CD8-positive, alpha-beta memory T cell (primary cell): Measurements from ENCODE around the gene CPLX1. TPM values are rescaled to one million over a fixed set of nuclear protein-coding genes. Genes with fewer than 3 reads are reported as not detected.

Experiments used
- CTCF ChIA-PET: fragments of 350-600 bp; sonication (Branson Sonifier 250); formaldehyde crosslinking; loops from one replicate; lab custom pipeline; 2021; ENCODE audit warnings: antibody characterized with exemption; lab: Charles Lee
- POLR2A ChIA-PET: fragments of 350-600 bp; sonication (Branson Sonifier 250); formaldehyde crosslinking; loops from one replicate; lab custom pipeline; 2021; ENCODE audit warnings: antibody characterized with exemption; lab: Charles Lee
- DNase-seq, 5 donors: peaks; one replicate each; pipeline versions ENCODE4 v3.0.0 to v3.0.0-alpha.2; 2020 to 2022; ENCODE audit warnings: mixed read lengths in 1 of 5
- H3K27ac ChIP-seq: one replicate; pipeline ENCODE4 v1.7.0; 2013; ENCODE audit warnings: low read depth, mild to moderate bottlenecking, low read length, moderate library complexity
- H3K27me3 ChIP-seq: 2 replicates; pipeline ENCODE4 v1.7.0; 2013; ENCODE audit warnings: low read length, mild to moderate bottlenecking; ENCODE audit not compliant: insufficient read depth, poor library complexity, severe bottlenecking
- H3K36me3 ChIP-seq: 2 replicates; pipeline ENCODE4 v1.7.0; 2013; ENCODE audit warnings: mild to moderate bottlenecking, low read length, moderate library complexity; ENCODE audit not compliant: insufficient read depth
- H3K4me1 ChIP-seq: 2 replicates; pipeline ENCODE4 v1.7.0; 2013; ENCODE audit warnings: mild to moderate bottlenecking, low read length, moderate library complexity; ENCODE audit not compliant: insufficient read depth
- H3K4me3 ChIP-seq: 2 replicates; pipeline ENCODE4 v1.7.0; 2013; ENCODE audit warnings: mild to moderate bottlenecking, low read length
- H3K9me3 ChIP-seq: 2 replicates; pipeline ENCODE4 v1.7.0; 2013; ENCODE audit warnings: mild to moderate bottlenecking, low read length
- H3K27ac Mint-ChIP-seq, 8 donors: one replicate each; pipeline ENCODE4 v1.8.0; 2020 to 2021; ENCODE audit warnings: mixed read lengths in 8 of 8, mild to moderate bottlenecking in 6 of 8, inconsistent platforms in 3 of 8, moderate library complexity in 3 of 8
- H3K27me3 Mint-ChIP-seq, 2 donors: one replicate each; pipeline ENCODE4 v1.8.0; 2020 to 2021; ENCODE audit warnings: mixed read lengths in 2 of 2, mild to moderate bottlenecking in 1 of 2, moderate library complexity in 1 of 2
- H3K36me3 Mint-ChIP-seq, 3 donors: one replicate each; pipeline ENCODE4 v1.8.0; 2020 to 2021; ENCODE audit warnings: mixed read lengths in 3 of 3, inconsistent platforms in 1 of 3, mild to moderate bottlenecking in 1 of 3
- H3K4me1 Mint-ChIP-seq, 3 donors: one replicate each; pipeline ENCODE4 v1.8.0; 2020 to 2021; ENCODE audit warnings: mixed read lengths in 3 of 3, inconsistent platforms in 1 of 3, mild to moderate bottlenecking in 1 of 3
- H3K4me3 Mint-ChIP-seq, 7 donors: one replicate each; pipeline ENCODE4 v1.8.0; 2020 to 2021; ENCODE audit warnings: mixed read lengths in 7 of 7, mild to moderate bottlenecking in 6 of 7, moderate library complexity in 4 of 7, inconsistent platforms in 2 of 7
- H3K9me3 Mint-ChIP-seq, 5 donors: one replicate each; pipeline ENCODE4 v1.8.0; 2020 to 2022; ENCODE audit warnings: mixed read lengths in 5 of 5, mild to moderate bottlenecking in 3 of 5, moderate library complexity in 2 of 5, inconsistent platforms in 1 of 5
- polyA plus RNA-seq: library from polyadenylated mRNA; unstranded; fragments of 300-500 nt; fragmentation: Illumina TruSeq; gene quantifications from one replicate; pipeline ENCODE4 v1.2.3, GENCODE V29; 2021
- total RNA-seq, 2 experiments: library from RNA; stranded (reverse); gene quantifications; one replicate each; pipeline ENCODE4 v1.2.3, GENCODE V29; 2021

The CPLX1 gene
- total and polyA plus RNA-seq, 3 experiments from 2014 or later: 0.13 to 0.16 TPM; not detected in 1

DNA sequence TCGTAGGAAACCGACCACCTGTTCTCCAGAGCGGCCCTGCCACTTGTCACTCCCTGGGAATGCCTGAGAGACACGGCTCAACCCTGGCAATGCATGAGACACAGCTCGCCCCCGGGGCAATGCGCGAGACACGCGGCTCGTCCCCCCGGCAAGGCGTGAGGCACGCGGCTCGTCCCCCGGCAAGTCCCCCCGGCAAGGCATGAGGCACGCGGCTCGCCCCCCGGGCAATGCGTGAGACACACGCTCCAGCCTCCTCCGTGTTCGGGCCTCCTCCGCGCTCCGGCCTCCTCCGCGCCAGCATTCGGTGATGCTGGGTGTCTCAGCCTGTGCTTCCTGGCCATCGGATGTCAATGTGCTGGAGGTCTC is 27.5 kb upstream of the CPLX1 start:
- Histone ChIP-seq H3K4me1 (no peaks in the 10 kb centered on the region), H3K27ac (no peak overlapping the region), H3K36me3 (peaks cover 13% of the 10 kb centered on the region), H3K4me3 (no peak overlapping the region), H3K27me3 (no peaks in the 10 kb centered on the region), H3K9me3 (no peaks in the 10 kb centered on the region)
- peaks cover 16 to 65% (median 28%) of the 10 kb centered on the region in 3 donors for H3K36me3 Mint-ChIP-seq
- H3K4me3 Mint-ChIP-seq: no peak overlapping the region
- peak in 1 of 5 donors; percentile 39 for DNase-seq
- peaks cover 14 to 21% (median 19%) of the 10 kb centered on the region in 3 donors for H3K4me1 Mint-ChIP-seq
- H3K27ac Mint-ChIP-seq: no peak overlapping the region
- ChIA-PET POLR2A (no interaction called here), CTCF (interaction anchor here (1.2 kb wide), 1 partner anchor 111 kb away, joined by 4 read pairs; no protein-coding TSS in a partner anchor)
- H3K27me3 Mint-ChIP-seq: peaks cover 0 to 11% of the 10 kb centered on the region in 2 donors
- H3K9me3 Mint-ChIP-seq: peaks cover 0 to 15% (median 10%) of the 10 kb centered on the region in 5 donors

DNA sequence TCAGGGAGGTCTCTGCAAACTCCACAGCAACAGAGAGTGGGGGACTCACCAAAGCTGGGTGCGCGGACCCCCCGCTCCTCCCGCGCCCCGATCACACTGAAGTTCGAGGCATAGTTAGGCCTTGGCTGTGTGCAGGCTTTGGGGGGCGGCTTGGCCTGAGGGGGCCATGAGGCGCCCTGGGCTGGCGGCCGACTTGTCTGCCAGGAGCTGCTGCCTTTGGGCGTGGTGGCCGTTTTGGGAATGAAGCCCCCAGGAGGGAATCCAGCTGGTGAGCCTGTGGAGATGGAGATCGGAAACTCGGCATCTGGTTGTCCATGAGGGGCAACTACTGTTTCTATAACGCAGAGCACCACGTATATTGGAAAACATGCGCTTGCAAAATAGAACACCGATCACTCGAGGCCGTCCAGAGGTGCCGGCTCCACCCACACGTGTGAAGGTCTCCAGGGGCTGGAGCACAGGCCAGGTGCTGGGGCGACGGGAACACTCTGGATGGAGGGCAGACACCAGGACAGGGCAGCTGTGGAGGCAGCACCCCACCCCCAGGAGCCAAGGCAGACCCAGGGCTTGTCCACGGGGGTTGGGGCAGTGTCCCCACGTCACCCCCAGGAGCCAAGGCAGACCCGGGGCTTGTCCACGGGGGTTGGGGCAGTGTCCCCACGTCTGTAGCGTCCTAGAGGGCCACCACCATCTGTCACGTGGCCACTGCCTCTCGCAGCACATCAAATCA is 25.9 kb upstream of the CPLX1 start:
- Histone ChIP-seq H3K27me3 (no peaks in the 10 kb centered on the region), H3K27ac (no peak overlapping the region), H3K9me3 (no peaks in the 10 kb centered on the region), H3K36me3 (peaks cover 3% of the 10 kb centered on the region), H3K4me1 (no peaks in the 10 kb centered on the region), H3K4me3 (no peak overlapping the region)
- Mint-ChIP-seq H3K27me3 (peaks cover 0 to 9% of the 10 kb centered on the region in 2 donors), H3K4me1 (peaks cover 9 to 13% (median 10%) of the 10 kb centered on the region in 3 donors), H3K27ac (peak overlapping the region in 1 of 8 donors; percentile 17), H3K4me3 (no peak overlapping the region), H3K9me3 (peaks cover 0 to 10% (median 6%) of the 10 kb centered on the region in 5 donors), H3K36me3 (peaks cover 9 to 59% (median 17%) of the 10 kb centered on the region in 3 donors)
- ChIA-PET CTCF (no interaction called here), POLR2A (no interaction called here)
- DNase-seq: peak in 1 of 5 donors; percentile 27

DNA sequence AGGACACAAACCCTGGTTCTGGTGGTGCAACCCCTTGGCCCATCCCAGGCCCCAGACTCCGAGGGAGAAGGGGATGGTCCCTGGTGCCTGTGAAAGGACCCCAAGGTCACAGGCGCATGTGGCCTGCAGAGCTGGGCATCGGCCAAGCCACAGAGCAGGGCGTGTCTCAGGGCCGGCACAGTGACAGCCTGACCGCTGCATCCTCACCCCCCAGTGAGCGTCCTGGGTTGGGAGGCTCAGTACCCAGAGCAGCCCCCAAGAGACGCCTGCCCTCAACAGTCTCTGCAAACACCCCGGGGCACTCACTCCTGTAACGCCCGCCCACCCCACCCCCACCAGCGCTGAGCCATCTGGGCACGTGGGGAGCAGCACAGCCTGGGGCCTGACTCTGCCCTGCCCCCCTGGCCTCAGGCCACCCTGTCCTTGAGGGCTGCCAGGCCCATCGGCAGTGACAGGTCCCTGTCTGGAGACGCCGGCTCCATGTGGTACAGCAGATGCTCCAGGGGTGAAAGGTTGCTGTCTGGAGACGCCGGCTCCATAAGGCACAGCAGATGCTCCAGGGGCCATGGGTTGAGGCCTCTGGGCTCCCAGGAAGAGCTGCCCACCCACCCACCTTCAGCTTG is 24.5 kb upstream of the CPLX1 start:
- H3K9me3 ChIP-seq: no peaks in the 10 kb centered on the region
- Mint-ChIP-seq H3K4me3 (no peak overlapping the region), H3K4me1 (peaks cover 0 to 5% (median 4%) of the 10 kb centered on the region in 3 donors), H3K9me3 (no peaks in the 10 kb centered on the region), H3K27me3 (no peaks in the 10 kb centered on the region), H3K36me3 (peaks cover 4 to 53% (median 6%) of the 10 kb centered on the region in 3 donors), H3K27ac (no peak overlapping the region)
- DNase-seq: peak in 1 of 5 donors; percentile 30
- no peak overlapping the region for H3K27ac ChIP-seq
- H3K4me1 ChIP-seq: no peaks in the 10 kb centered on the region
- ChIA-PET CTCF (no interaction called here), POLR2A (no interaction called here)
- H3K27me3 ChIP-seq: no peaks in the 10 kb centered on the region
- peaks cover 3% of the 10 kb centered on the region for H3K36me3 ChIP-seq
- H3K4me3 ChIP-seq: no peak overlapping the region

DNA sequence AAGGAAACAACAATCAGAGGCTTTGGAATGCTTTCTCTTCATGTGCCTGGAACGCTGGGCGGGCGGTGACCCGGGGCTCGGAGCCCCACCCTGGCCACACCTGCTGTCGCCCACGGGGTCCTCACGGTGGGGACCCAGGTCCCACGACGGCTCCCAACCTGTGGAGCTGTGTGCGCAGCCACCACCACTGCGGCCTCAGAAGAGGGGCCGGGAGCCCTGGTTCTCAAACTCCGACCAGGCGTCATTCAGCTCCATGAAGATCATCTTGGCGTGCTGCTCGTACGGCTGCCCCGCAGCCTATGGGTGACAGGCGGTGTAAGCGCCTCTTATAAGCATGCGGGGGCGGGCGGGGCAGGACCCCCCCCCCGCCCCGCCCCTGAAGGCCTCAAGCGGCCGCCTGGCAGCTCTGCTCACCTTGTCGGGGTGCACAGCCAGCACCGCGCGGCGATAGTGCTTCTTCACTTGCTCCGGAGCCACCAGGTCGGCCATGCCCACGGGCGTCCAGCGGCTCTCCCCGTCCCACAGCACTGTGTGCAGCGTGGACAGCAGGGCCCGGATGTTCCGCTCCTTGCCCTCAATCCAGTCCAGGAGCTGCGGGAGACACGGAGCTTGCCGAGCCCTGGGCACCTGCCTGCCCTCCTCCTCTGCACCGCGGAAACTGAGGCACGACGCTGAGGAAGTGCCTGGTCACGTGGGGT is 23.7 kb upstream of the CPLX1 start:
- Mint-ChIP-seq H3K27me3 (no peaks in the 10 kb centered on the region), H3K4me3 (no peak overlapping the region), H3K36me3 (peaks cover 0 to 47% (median 4%) of the 10 kb centered on the region in 3 donors), H3K27ac (no peak overlapping the region), H3K4me1 (no peaks in the 10 kb centered on the region), H3K9me3 (no peaks in the 10 kb centered on the region)
- Histone ChIP-seq H3K4me3 (no peak overlapping the region), H3K27ac (no peak overlapping the region), H3K9me3 (no peaks in the 10 kb centered on the region), H3K36me3 (peaks cover 3% of the 10 kb centered on the region), H3K4me1 (no peaks in the 10 kb centered on the region), H3K27me3 (no peaks in the 10 kb centered on the region)
- DNase-seq: peak in 1 of 5 donors; percentile 42
- CTCF ChIA-PET: no interaction called here
- POLR2A ChIA-PET: no interaction called here

DNA sequence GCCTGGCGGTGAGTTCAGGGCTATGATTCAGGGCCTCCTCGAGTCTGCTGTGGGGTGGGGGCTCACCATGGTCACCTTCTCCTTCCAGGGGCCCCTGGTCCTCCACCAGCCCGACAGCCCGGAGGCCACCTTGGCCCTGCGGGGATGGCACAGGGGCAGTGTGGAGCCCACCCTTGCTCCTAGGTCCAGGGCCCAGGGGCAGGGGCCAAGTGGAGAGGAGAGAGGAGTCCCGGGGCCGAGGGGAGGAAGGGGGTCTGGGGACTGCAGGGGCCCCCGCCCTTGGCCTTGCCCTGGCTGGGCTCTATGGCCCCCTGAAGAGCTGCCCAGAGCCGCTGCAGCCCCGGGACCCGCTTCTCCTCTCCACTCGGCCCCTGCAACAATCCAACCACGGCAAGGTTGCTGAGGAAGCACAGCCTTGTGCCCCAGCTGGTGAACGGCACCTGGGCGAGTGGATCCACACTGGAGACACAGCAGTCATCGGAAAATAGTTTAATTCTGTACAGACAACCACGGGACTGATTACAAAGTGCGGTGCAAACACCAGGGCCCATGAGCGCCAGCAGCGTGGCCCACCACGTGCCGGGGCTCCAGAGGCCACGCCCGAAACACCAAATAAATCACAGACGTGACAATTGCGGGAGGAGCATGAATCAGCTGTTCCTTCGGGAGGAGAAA is 23.0 kb upstream of the CPLX1 start:
- no peaks in the 10 kb centered on the region for H3K4me1 Mint-ChIP-seq
- H3K9me3 ChIP-seq: no peaks in the 10 kb centered on the region
- H3K36me3 Mint-ChIP-seq: peaks cover 0 to 44% (median 6%) of the 10 kb centered on the region in 3 donors
- H3K4me1 ChIP-seq: no peaks in the 10 kb centered on the region
- CTCF ChIA-PET: no interaction called here
- no peaks in the 10 kb centered on the region for H3K27me3 ChIP-seq
- H3K4me3 ChIP-seq: no peak overlapping the region
- H3K4me3 Mint-ChIP-seq: no peak overlapping the region
- POLR2A ChIA-PET: no interaction called here
- H3K36me3 ChIP-seq: peaks cover 3% of the 10 kb centered on the region
- peak overlapping the region in 1 of 8 donors; percentile 58 for H3K27ac Mint-ChIP-seq
- no peak overlapping the region for H3K27ac ChIP-seq
- peak in 1 of 5 donors; percentile 38 for DNase-seq
- no peaks in the 10 kb centered on the region for H3K9me3 Mint-ChIP-seq
- H3K27me3 Mint-ChIP-seq: no peaks in the 10 kb centered on the region

DNA sequence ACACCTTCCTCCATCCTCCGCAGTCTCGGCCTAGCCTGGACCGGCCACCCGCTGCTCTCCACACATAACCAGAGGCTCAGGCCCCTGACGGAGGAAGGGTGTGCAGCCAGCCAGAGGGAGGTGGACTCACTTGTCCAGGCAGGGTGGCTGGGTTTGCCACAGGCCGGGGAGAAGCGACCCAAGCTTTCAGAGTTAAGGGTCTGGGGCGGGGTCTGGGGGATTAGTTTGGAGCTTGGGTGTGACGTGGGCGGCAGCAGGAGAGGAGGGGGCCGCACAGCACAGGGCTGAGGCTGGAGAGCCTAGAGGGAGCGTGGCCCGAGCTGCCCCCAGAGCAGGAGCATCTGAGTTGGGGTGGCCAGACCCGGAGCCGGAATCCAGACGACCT is 22.4 kb upstream of the CPLX1 start:
- no peaks in the 10 kb centered on the region for H3K9me3 ChIP-seq
- POLR2A ChIA-PET: no interaction called here
- Mint-ChIP-seq H3K27me3 (no peaks in the 10 kb centered on the region), H3K4me3 (no peak overlapping the region), H3K36me3 (peaks cover 0 to 44% (median 6%) of the 10 kb centered on the region in 3 donors), H3K9me3 (no peaks in the 10 kb centered on the region), H3K4me1 (no peaks in the 10 kb centered on the region), H3K27ac (no peak overlapping the region)
- no peaks in the 10 kb centered on the region for H3K4me1 ChIP-seq
- no peaks in the 10 kb centered on the region for H3K27me3 ChIP-seq
- H3K4me3 ChIP-seq: no peak overlapping the region
- peaks cover 3% of the 10 kb centered on the region for H3K36me3 ChIP-seq
- CTCF ChIA-PET: no interaction called here
- no peak overlapping the region for H3K27ac ChIP-seq
- DNase-seq: peak in 1 of 5 donors; percentile 39

DNA sequence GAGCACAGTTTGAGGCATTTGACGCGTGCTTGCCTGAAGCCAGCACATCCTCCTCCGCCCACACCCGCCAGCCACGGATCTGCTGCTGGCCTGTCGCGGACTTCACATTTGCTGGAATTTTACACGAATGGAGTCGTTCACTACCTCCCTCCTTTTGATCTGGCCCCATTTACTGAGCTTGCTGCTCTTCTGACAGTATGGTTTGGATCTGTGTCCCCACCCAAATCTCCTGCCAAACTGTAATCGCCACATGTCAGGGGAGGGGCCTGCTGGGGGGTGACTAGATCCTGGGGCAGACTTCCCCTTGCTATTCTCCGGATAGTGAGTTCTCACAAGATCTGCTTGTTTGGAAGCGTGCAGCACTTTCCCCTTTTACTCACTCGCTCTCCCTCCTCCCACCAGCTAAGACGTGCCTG is 19.9 kb upstream of the CPLX1 start:
- Histone ChIP-seq H3K36me3 (no peaks in the 10 kb centered on the region), H3K4me1 (no peaks in the 10 kb centered on the region), H3K27me3 (no peaks in the 10 kb centered on the region), H3K9me3 (no peaks in the 10 kb centered on the region), H3K27ac (no peak overlapping the region), H3K4me3 (no peak overlapping the region)
- ChIA-PET POLR2A (no interaction called here), CTCF (no interaction called here)
- H3K4me1 Mint-ChIP-seq: no peaks in the 10 kb centered on the region
- DNase-seq: no peak
- H3K36me3 Mint-ChIP-seq: peaks cover 2 to 29% (median 7%) of the 10 kb centered on the region in 3 donors
- H3K4me3 Mint-ChIP-seq: no peak overlapping the region
- peak overlapping the region in 1 of 8 donors; percentile 33 for H3K27ac Mint-ChIP-seq
- H3K9me3 Mint-ChIP-seq: peaks cover 0 to 5% (median 1%) of the 10 kb centered on the region in 5 donors
- H3K27me3 Mint-ChIP-seq: no peaks in the 10 kb centered on the region
